ENCODE data around the gene PRKAR1B.

The PRKAR1B gene

DNA sequence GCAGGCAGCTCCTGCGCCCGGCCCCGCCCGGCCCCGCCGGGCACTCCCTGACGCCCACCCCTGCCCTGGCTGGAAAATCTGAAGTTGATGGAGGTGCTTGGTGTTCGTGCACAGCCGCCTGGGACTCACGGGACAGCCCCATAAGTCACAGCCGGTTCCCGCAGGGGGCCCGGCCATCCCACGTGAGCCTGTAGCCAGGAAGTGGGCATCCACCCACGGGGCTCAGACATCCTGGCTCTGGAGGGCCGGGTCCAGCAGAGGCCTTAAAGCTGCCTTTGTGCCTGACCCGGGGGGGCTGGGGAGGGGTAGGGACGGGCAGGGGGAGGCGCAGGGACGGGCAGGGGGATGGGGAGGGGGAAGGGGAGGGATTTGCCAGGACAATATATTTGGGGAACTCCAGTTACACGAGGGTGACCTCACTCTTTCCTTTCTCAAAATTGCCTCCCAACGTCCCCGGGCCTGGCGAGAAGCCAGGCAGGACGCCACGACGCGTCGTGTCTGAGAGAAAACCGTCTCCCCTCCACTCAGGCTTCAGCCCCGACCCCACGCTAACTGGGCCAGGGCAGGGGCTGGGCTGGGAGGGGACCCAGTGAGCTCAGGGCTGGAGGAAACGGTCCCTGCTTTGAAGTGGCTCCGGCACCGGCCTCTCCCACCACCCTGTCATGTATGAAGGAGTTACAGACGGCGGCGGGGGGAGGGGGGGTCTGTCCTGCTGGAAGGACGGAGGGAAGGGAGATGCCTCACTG is 125.3 kb downstream of the PRKAR1B start:
- H3K4me3 ChIP-seq (ENCODE audit: low read length, poor library complexity, severe bottlenecking) = no peak overlapping the region
- H3F3A ChIP-seq (ENCODE audit: low read depth) = no peaks in the 10 kb centered on the region
- no peak overlapping the region for H2AFZ ChIP-seq (ENCODE audit: low read length)
- no peaks in the 10 kb centered on the region for H3K9me3 ChIP-seq (ENCODE audit: insufficient read depth, low read depth, low read length)
- no peaks in the 10 kb centered on the region for H4K20me1 ChIP-seq (ENCODE audit: insufficient read depth, low read length, poor library complexity, severe bottlenecking)
- TF ChIP-seq CTCF (conservative IDR thresholded peaks at IDR 0.05; ENCODE audit: low read length) (no peak), EZH2phosphoT487 (IDR thresholded peaks at IDR 0.05; ENCODE audit: borderline replicate concordance) (no peak)
- peaks cover 24% of the 10 kb centered on the region for H3K4me1 ChIP-seq (ENCODE audit: insufficient read depth, low read length, poor library complexity, severe bottlenecking)
- no peaks in the 10 kb centered on the region for H3K36me3 ChIP-seq (ENCODE audit: insufficient read depth, low read length)
- no peak overlapping the region for H3K9ac ChIP-seq (ENCODE audit: low read depth, low read length, poor library complexity, severe bottlenecking)
- H3K79me2 ChIP-seq (ENCODE audit: insufficient read depth, low read length) = no peaks in the 10 kb centered on the region
- no peak overlapping the region for H3K4me2 ChIP-seq (ENCODE audit: low read depth, low read length, poor library complexity, severe bottlenecking)
- H3K9me2 ChIP-seq (replicated peaks; ENCODE audit: low read depth, low read length) = no peaks in the 10 kb centered on the region
- no peaks in the 10 kb centered on the region for H3K27me3 ChIP-seq (ENCODE audit: insufficient read depth, low read length, poor library complexity, severe bottlenecking)

GRCh38 chr7:601036-601594 is 126.0 kb downstream of the PRKAR1B start:
- H3K9me2 ChIP-seq (replicated peaks; ENCODE audit: low read depth, low read length) = no peaks in the 10 kb centered on the region
- H3K9me3 ChIP-seq (ENCODE audit: insufficient read depth, low read depth, low read length) = no peaks in the 10 kb centered on the region
- no peaks in the 10 kb centered on the region for H3K79me2 ChIP-seq (ENCODE audit: insufficient read depth, low read length)
- H3K27me3 ChIP-seq (ENCODE audit: insufficient read depth, low read length, poor library complexity, severe bottlenecking) = no peaks in the 10 kb centered on the region
- no peaks in the 10 kb centered on the region for H4K20me1 ChIP-seq (ENCODE audit: insufficient read depth, low read length, poor library complexity, severe bottlenecking)
- no peak for TF ChIP-seq CTCF (conservative IDR thresholded peaks at IDR 0.05; ENCODE audit: low read length)
- TF ChIP-seq EZH2phosphoT487 (IDR thresholded peaks at IDR 0.05; ENCODE audit: borderline replicate concordance) = no peak
- peaks cover 24% of the 10 kb centered on the region for H3K4me1 ChIP-seq (ENCODE audit: insufficient read depth, low read length, poor library complexity, severe bottlenecking)
- no peak overlapping the region for H2AFZ ChIP-seq (ENCODE audit: low read length)
- no peaks in the 10 kb centered on the region for H3F3A ChIP-seq (ENCODE audit: low read depth)
- H3K4me2 ChIP-seq (ENCODE audit: low read depth, low read length, poor library complexity, severe bottlenecking) = no peak overlapping the region
- H3K4me3 ChIP-seq (ENCODE audit: low read length, poor library complexity, severe bottlenecking) = no peak overlapping the region
- H3K36me3 ChIP-seq (ENCODE audit: insufficient read depth, low read length) = no peaks in the 10 kb centered on the region
- H3K9ac ChIP-seq (ENCODE audit: low read depth, low read length, poor library complexity, severe bottlenecking) = no peak overlapping the region

GRCh38 chr7:600149-601035 is 126.7 kb downstream of the PRKAR1B start:
- H3F3A ChIP-seq (ENCODE audit: low read depth) = no peaks in the 10 kb centered on the region
- H4K20me1 ChIP-seq (ENCODE audit: insufficient read depth, low read length, poor library complexity, severe bottlenecking) = no peaks in the 10 kb centered on the region
- no peaks in the 10 kb centered on the region for H3K36me3 ChIP-seq (ENCODE audit: insufficient read depth, low read length)
- H3K79me2 ChIP-seq (ENCODE audit: insufficient read depth, low read length) = no peaks in the 10 kb centered on the region
- H3K4me1 ChIP-seq (ENCODE audit: insufficient read depth, low read length, poor library complexity, severe bottlenecking) = peaks cover 24% of the 10 kb centered on the region
- H3K27me3 ChIP-seq (ENCODE audit: insufficient read depth, low read length, poor library complexity, severe bottlenecking) = no peaks in the 10 kb centered on the region
- no peak overlapping the region for H2AFZ ChIP-seq (ENCODE audit: low read length)
- H3K9ac ChIP-seq (ENCODE audit: low read depth, low read length, poor library complexity, severe bottlenecking) = no peak overlapping the region
- H3K4me2 ChIP-seq (ENCODE audit: low read depth, low read length, poor library complexity, severe bottlenecking) = no peak overlapping the region
- H3K4me3 ChIP-seq (ENCODE audit: low read length, poor library complexity, severe bottlenecking) = no peak overlapping the region
- H3K9me3 ChIP-seq (ENCODE audit: insufficient read depth, low read depth, low read length) = no peaks in the 10 kb centered on the region
- no peaks in the 10 kb centered on the region for H3K9me2 ChIP-seq (replicated peaks; ENCODE audit: low read depth, low read length)
- TF ChIP-seq CTCF (conservative IDR thresholded peaks at IDR 0.05; ENCODE audit: low read length) (no peak), EZH2phosphoT487 (IDR thresholded peaks at IDR 0.05; ENCODE audit: borderline replicate concordance) (no peak)

Data from Loucy (cell line).